Spleen (tissue), 11 donors: ENCODE results near the gene MASP2. TPM values are rescaled to one million over a fixed set of nuclear protein-coding genes. Genes with fewer than 3 reads are reported as not detected.

ENCODE experiments used
- DNase-seq: peaks from one replicate; pipeline ENCODE4 v3.0.0-alpha.2; 2020
- H3K27ac ChIP-seq, 8 donors: fragments of 200-600 bp; sonication (generic) in 7 of 8; 1 replicate in 4 of 8; 2 replicates in 4 of 8; pipeline versions ENCODE4 v1.5.0 to v1.8.0; 2016 to 2021; ENCODE audit warnings: inconsistent platforms in 4 of 8, mild to moderate bottlenecking in 4 of 8, moderate library complexity in 1 of 8
- H3K27me3 ChIP-seq, 7 donors: fragments of 200-600 bp; sonication (generic) in 6 of 7; replicated peaks in 1 of 7; 1 replicate in 4 of 7; 2 replicates in 3 of 7; pipeline versions ENCODE4 v1.5.0 to v1.8.0; 2016 to 2021; ENCODE audit warnings: inconsistent platforms in 3 of 7, mild to moderate bottlenecking in 1 of 7
- H3K36me3 ChIP-seq, 6 donors: fragments of 200-600 bp; sonication (generic) in 5 of 6; 1 replicate in 4 of 6; 2 replicates in 2 of 6; pipeline versions ENCODE4 v1.5.0 to v1.8.0; 2016 to 2021; ENCODE audit warnings: inconsistent platforms in 2 of 6
- H3K4me1 ChIP-seq, 6 donors: fragments of 200-600 bp; sonication (generic) in 5 of 6; 1 replicate in 3 of 6; 2 replicates in 3 of 6; pipeline versions ENCODE4 v1.5.0 to v1.8.0; 2016 to 2021; ENCODE audit warnings: inconsistent platforms in 3 of 6
- H3K4me3 ChIP-seq, 8 donors: fragments of 200-600 bp; sonication (generic) in 7 of 8; 1 replicate in 4 of 8; 2 replicates in 4 of 8; pipeline versions ENCODE4 v1.5.0 to v1.8.0; 2016 to 2021; ENCODE audit warnings: inconsistent platforms in 4 of 8, mild to moderate bottlenecking in 4 of 8, moderate library complexity in 2 of 8
- H3K9me3 ChIP-seq, 8 donors: fragments of 200-600 bp; sonication (generic) in 7 of 8; 1 replicate in 4 of 8; 2 replicates in 4 of 8; pipeline versions ENCODE4 v1.5.0 to v1.8.0; 2016 to 2021; ENCODE audit warnings: inconsistent platforms in 4 of 8
- CTCF ChIP-seq, 11 experiments: fragments of 200-600 bp in 7 of 11; fragments of 450-650 bp in 4 of 11; sonication (generic) in 4 of 11; IDR thresholded peaks in 8 of 11; conservative IDR thresholded peaks in 3 of 11; 1 replicate in 7 of 11; 2 replicates in 4 of 11; pipeline versions ENCODE4 v1.4.0 to v1.8.0; 2016 to 2021; ENCODE audit warnings: antibody characterized with exemption in 11 of 11, inconsistent platforms in 4 of 11, mild to moderate bottlenecking in 1 of 11
- POLR2A ChIP-seq, 3 donors: fragments of 450-650 bp; IDR thresholded peaks; one replicate each; pipeline ENCODE4 v1.5.1; 2017; ENCODE audit warnings: antibody characterized with exemption in 3 of 3, mild to moderate bottlenecking in 1 of 3
- POLR2AphosphoS5 ChIP-seq, 3 donors: sonication (generic); formaldehyde crosslinking; IDR thresholded peaks; one replicate each; pipeline ENCODE4 v1.5.1; 2017; ENCODE audit warnings: antibody characterized with exemption in 3 of 3
- WGBS, 5 donors: extraction: QIAGEN DNeasy Blood & Tissue Kit in 3 of 5; methylation state at CpG; one replicate each; pipeline versions ENCODE4 v1.1.5 to v1.1.7; 2013 to 2018; 5-methylcytosine and 5-hydroxymethylcytosine counted together
- intact Hi-C: fragments of 100-400 bp; cut with DNase I; formaldehyde crosslinking; loops from one replicate; pipeline ENCODE4 v1.15.0; 2023; ENCODE audit warnings: low total_unique reads
- polyA plus RNA-seq, 3 donors: library from polyadenylated mRNA; stranded (reverse); fragments of 200-250 nt; gene quantifications; one replicate each; pipeline ENCODE4 v1.2.1, GENCODE V29; 2013
- total RNA-seq, 7 donors: library from RNA; depleted of rRNA in 3 of 7; stranded (reverse); fragments of >200 nt in 3 of 7; fragmentation: NEBNext Ultra II Directional in 4 of 7; extraction: Animal tissue kit (Norgen Biotek cat#: 25700) in 4 of 7; gene quantifications; one replicate each; pipeline versions ENCODE4 v1.1.0 to v1.2.1, GENCODE V29; 2016 to 2021
- donor health status: healthy with polysubstance abuse.
- donor health status: DM: no; HTN: no; CAD: no; lungs with moderate emphysema.
- donor health status: DM: no; HTN: no; CAD: no.
- donor health status: Bipolar disorder and iron deficiency.
- donor health status: healthy.
- donor health status: DM: no; HTN: no; CAD: no.
- donor health status: DM: yes; HTN: yes; CAD: no.

MASP2 gene
- total and polyA plus RNA-seq, 10 donors = 0.06 TPM; not detected in 9

GRCh38 chr1:10989095-10989494, 57.9 kb downstream of the MASP2 start:
- no peaks in the 10 kb centered on the region for H3K4me1 ChIP-seq
- intact Hi-C loops = no loop called here
- WGBS, 5 donors = 81 to 95% (median 94%) methylated on average over 3 to 5 of the region's 5 CpGs

GRCh38 chr1:10987840-10988417, 59.1 kb downstream of the MASP2 start:
- DNase-seq = no peak
- Histone ChIP-seq H3K27ac (no peak overlapping the region), H3K4me1 (no peaks in the 10 kb centered on the region), H3K27me3 (peaks cover 0 to 5% (median 0%) of the 10 kb centered on the region in 7 donors), H3K36me3 (no peaks in the 10 kb centered on the region), H3K4me3 (no peak overlapping the region), H3K9me3 (no peaks in the 10 kb centered on the region)
- WGBS, 5 donors = 73 to 88% (median 83%) methylated on average over 4 of the region's 4 CpGs
- intact Hi-C loops = no loop called here
- TF ChIP-seq POLR2AphosphoS5 (IDR thresholded peaks at IDR 0.05) (no peak), POLR2A (IDR thresholded peaks at IDR 0.05) (no peak), CTCF (IDR thresholded peaks at IDR 0.05 in 8 of 11, conservative IDR thresholded peaks at IDR 0.05 in 3 of 11) (no peak)

More at GRCh38 chr1:10989095-10989494, 57.9 kb downstream of the MASP2 start:
- no peak for DNase-seq
- Histone ChIP-seq H3K27me3 (no peaks in the 10 kb centered on the region), H3K27ac (no peak overlapping the region), H3K4me3 (no peak overlapping the region), H3K9me3 (no peaks in the 10 kb centered on the region), H3K36me3 (no peaks in the 10 kb centered on the region)
- no peak for TF ChIP-seq POLR2AphosphoS5 (IDR thresholded peaks at IDR 0.05)

GRCh38 chr1:10986525-10986890, 60.5 kb downstream of the MASP2 start:
- Histone ChIP-seq H3K4me3 (no peak overlapping the region), H3K36me3 (no peaks in the 10 kb centered on the region), H3K9me3 (no peaks in the 10 kb centered on the region), H3K27ac (no peak overlapping the region), H3K4me1 (no peaks in the 10 kb centered on the region), H3K27me3 (peaks cover 0 to 19% (median 0%) of the 10 kb centered on the region in 7 donors)
- 60 to 75% (median 66%) methylated on average over 7 of the region's 7 CpGs for WGBS, 5 donors
- intact Hi-C loops = no loop called here
- TF ChIP-seq POLR2AphosphoS5 (IDR thresholded peaks at IDR 0.05) (no peak), CTCF (IDR thresholded peaks at IDR 0.05 in 8 of 11, conservative IDR thresholded peaks at IDR 0.05 in 3 of 11) (no peak), POLR2A (IDR thresholded peaks at IDR 0.05) (no peak)
- no peak for DNase-seq

- TF ChIP-seq POLR2A (IDR thresholded peaks at IDR 0.05) (no peak), CTCF (IDR thresholded peaks at IDR 0.05 in 8 of 11, conservative IDR thresholded peaks at IDR 0.05 in 3 of 11) (no peak), POLR2AphosphoS5 (IDR thresholded peaks at IDR 0.05) (no peak)
- Histone ChIP-seq H3K9me3 (no peaks in the 10 kb centered on the region), H3K4me3 (no peak overlapping the region), H3K4me1 (peaks cover 0 to 13% (median 0%) of the 10 kb centered on the region in 6 donors), H3K27ac (no peak overlapping the region), H3K27me3 (peaks cover 0 to 62% (median 9%) of the 10 kb centered on the region in 7 donors), H3K36me3 (no peaks in the 10 kb centered on the region)
- intact Hi-C loops = no loop called here
- 62 to 74% (median 65%) methylated on average over 9 of the region's 9 CpGs for WGBS, 5 donors
- no peak for DNase-seq
Observed at GRCh38 chr1:10980841-10981727, 66.0 kb downstream of the MASP2 start.
